GM12878 (cell line): ENCODE data around the gene PDIA3.

Experiments
- BCLAF1 ChIP-seq: fragments of 450-650 bp; IDR thresholded peaks from 2 replicates; pipeline ENCODE4 v1.6.1; 2017; ENCODE audit warnings: antibody characterized with exemption, mild to moderate bottlenecking, moderate library complexity
- CBX3 ChIP-seq: fragments of 200-600 bp; sonication (generic); IDR thresholded peaks from 2 replicates; pipeline ENCODE4 v1.6.1; 2016; ENCODE audit warnings: low read depth, borderline replicate concordance
- CHD2 ChIP-seq: IDR thresholded peaks from 2 replicates; pipeline ENCODE4 v1.6.1; 2011; ENCODE audit warnings: low read depth, low read length, improper control_type of control experiment, borderline replicate concordance
- GABPA ChIP-seq: IDR thresholded peaks from 2 replicates; pipeline ENCODE4 v1.6.1; 2014; ENCODE audit warnings: antibody characterized with exemption, low read depth, mild to moderate bottlenecking, inconsistent platforms
- MEF2A ChIP-seq: IDR thresholded peaks from 2 replicates; pipeline ENCODE4 v1.6.1; 2011; ENCODE audit warnings: low read depth, mild to moderate bottlenecking, low read length, moderate library complexity; ENCODE audit not compliant: insufficient read depth
- POLR2AphosphoS5 ChIP-seq: IDR thresholded peaks from 2 replicates; pipeline ENCODE4 v1.6.1; 2011; ENCODE audit warnings: mild to moderate bottlenecking, low read length, inconsistent platforms
- RFX5 ChIP-seq: IDR thresholded peaks from 2 replicates; pipeline ENCODE4 v1.6.1; 2011; ENCODE audit warnings: low read depth, low read length, improper control_type of control experiment

DNA sequence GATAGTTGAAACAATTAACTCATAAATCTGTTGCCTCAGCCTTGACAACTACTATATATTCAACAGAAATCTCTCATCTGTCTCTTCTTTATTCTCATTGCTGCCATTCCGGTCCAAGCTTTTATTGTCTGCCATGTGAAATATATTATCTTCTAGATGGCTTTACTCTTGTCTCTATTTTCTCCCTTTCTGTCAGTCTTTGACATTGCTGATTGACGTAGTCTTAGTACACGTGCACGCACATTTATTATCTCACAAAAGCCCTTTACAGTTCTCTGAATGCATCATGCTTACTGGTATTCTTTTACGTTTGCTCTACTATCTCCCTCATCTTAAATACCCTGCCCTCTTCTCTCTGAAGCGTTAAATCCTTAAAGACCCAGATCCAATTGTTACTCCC, 5.6 kb downstream of the PDIA3 start:
- TF ChIP-seq CHD2 (no peak), BCLAF1 (no peak), RFX5 (no peak), MEF2A (no peak), CBX3 (no peak), POLR2AphosphoS5 (no peak), GABPA (no peak)
